H1 (cell line): ENCODE measurements around the gene POLR1B. TPM values are rescaled to one million over a fixed set of nuclear protein-coding genes. Genes with fewer than 3 reads are reported as not detected.

ENCODE experiments used
- CTCF ChIA-PET: fragments of 300-600 bp; sonication (Branson Sonifier 250); formaldehyde crosslinking; loops from one replicate; lab custom pipeline; 2021; ENCODE audit not compliant: partially characterized antibody; lab: Charles Lee
- POLR2A ChIA-PET: fragments of 300-600 bp; sonication (Branson Sonifier 250); formaldehyde crosslinking; loops from one replicate; lab custom pipeline; 2021; ENCODE audit warnings: inconsistent platforms; ENCODE audit not compliant: partially characterized antibody; lab: Charles Lee
- DNase-seq, 2 experiments: peaks; one replicate each; pipeline versions ENCODE4 v3.0.0 to v3.0.0-alpha.2; 2010 to 2022; ENCODE audit warnings: low spot score in 2 of 2, low read depth in 1 of 2, mixed read lengths in 1 of 2
- FAIRE-seq: peaks from 2 replicates; lab custom pipeline; 2011; peaks lifted over from hg19 to GRCh38; lab: Jason Lieb, UNC
- H2AFZ ChIP-seq: 2 replicates; pipeline ENCODE4 v1.8.1; 2012; ENCODE audit warnings: low read length, inconsistent platforms
- H2AK5ac ChIP-seq: 2 replicates; pipeline ENCODE4 v1.6.1; 2013; ENCODE audit warnings: low read depth, low read length
- H2BK120ac ChIP-seq: replicated peaks from 2 replicates; pipeline ENCODE3; 2013; ENCODE audit warnings: low read depth, low read length, inconsistent platforms
- H2BK12ac ChIP-seq: 2 replicates; pipeline ENCODE4 v1.6.1; 2013; ENCODE audit warnings: low read depth, low read length
- H2BK15ac ChIP-seq: 2 replicates; pipeline ENCODE4 v1.6.1; 2013; ENCODE audit warnings: low read length
- H2BK20ac ChIP-seq: 2 replicates; pipeline ENCODE4 v1.6.1; 2013; ENCODE audit warnings: low read length
- H2BK5ac ChIP-seq: 2 replicates; pipeline ENCODE4 v1.6.1; 2013; ENCODE audit warnings: low read depth, low read length
- H3K14ac ChIP-seq: 2 replicates; pipeline ENCODE4 v1.6.1; 2013; ENCODE audit warnings: inconsistent platforms; ENCODE audit not compliant: insufficient read length
- H3K18ac ChIP-seq: 2 replicates; pipeline ENCODE4 v1.6.1; 2013; ENCODE audit warnings: low read length; ENCODE audit errors: extremely low read depth
- H3K23ac ChIP-seq: 2 replicates; pipeline ENCODE4 v1.6.1; 2013; ENCODE audit warnings: inconsistent platforms; ENCODE audit not compliant: insufficient read length
- H3K23me2 ChIP-seq: 2 replicates; pipeline ENCODE4 v1.6.1; 2013; ENCODE audit warnings: low read depth, low read length
- H3K27ac ChIP-seq: 2 replicates; pipeline ENCODE4 v1.6.1; 2011; ENCODE audit warnings: low read depth, low read length, inconsistent platforms
- H3K27me3 ChIP-seq, 4 experiments: replicated peaks in 1 of 4; 1 replicate in 1 of 4; 2 replicates in 3 of 4; pipeline versions ENCODE4 v1.6.1 to v1.8.1; 2011 to 2013; ENCODE audit warnings: low read length in 3 of 4, mild to moderate bottlenecking in 3 of 4, inconsistent platforms in 2 of 4, mixed read lengths in 2 of 4, moderate library complexity in 1 of 4; ENCODE audit not compliant: control insufficient read depth in 3 of 4, insufficient read depth in 3 of 4; ENCODE audit errors: extremely low read depth in 1 of 4
- H3K36me3 ChIP-seq, 4 experiments: 2 replicates each; pipeline versions ENCODE4 v1.6.1 to v1.8.1; 2011 to 2013; ENCODE audit warnings: mild to moderate bottlenecking in 4 of 4, low read length in 3 of 4, moderate library complexity in 2 of 4, control low read depth in 1 of 4, inconsistent platforms in 1 of 4; ENCODE audit not compliant: insufficient read depth in 4 of 4, control insufficient read depth in 2 of 4
- H3K4ac ChIP-seq: replicated peaks from 2 replicates; pipeline ENCODE3; 2013; ENCODE audit warnings: low read length, low read depth, mixed read lengths, inconsistent platforms; ENCODE audit not compliant: insufficient read length
- H3K4me1 ChIP-seq, 4 experiments: replicated peaks in 1 of 4; 1 replicate in 1 of 4; 2 replicates in 3 of 4; pipeline versions ENCODE4 v1.6.1 to v1.8.1; 2011 to 2013; ENCODE audit warnings: low read length in 3 of 4, inconsistent platforms in 2 of 4, mixed read lengths in 1 of 4; ENCODE audit not compliant: insufficient read depth in 4 of 4, control insufficient read depth in 3 of 4
- H3K4me2 ChIP-seq, 2 experiments: 2 replicates each; pipeline versions ENCODE4 v1.6.1 to v1.8.1; 2011 to 2013; ENCODE audit warnings: low read depth in 2 of 2, low read length in 2 of 2, control low read depth in 1 of 2, inconsistent platforms in 1 of 2, mild to moderate bottlenecking in 1 of 2; ENCODE audit not compliant: insufficient read depth in 1 of 2
- H3K4me3 ChIP-seq, 4 experiments: fragments of 200-600, 300-600 bp in 1 of 4; sonication (generic), shearing (Covaris generic), sonication (Bioruptor Twin) in 1 of 4; 2 replicates each; pipeline versions ENCODE4 v1.5.1 to v1.8.1; 2011 to 2016; ENCODE audit warnings: low read length in 4 of 4, low read depth in 3 of 4, control low read depth in 2 of 4, inconsistent platforms in 2 of 4, mild to moderate bottlenecking in 2 of 4, mixed read lengths in 1 of 4, moderate library complexity in 1 of 4; ENCODE audit not compliant: insufficient read depth in 2 of 4; ENCODE audit errors: extremely low read depth in 1 of 4
- H3K56ac ChIP-seq: replicated peaks from 2 replicates; pipeline ENCODE3; 2013; ENCODE audit warnings: low read depth, mild to moderate bottlenecking, mixed read lengths, low read length, inconsistent platforms; ENCODE audit not compliant: insufficient read length
- H3K79me1 ChIP-seq: 2 replicates; pipeline ENCODE4 v1.6.1; 2013; ENCODE audit warnings: low read depth, low read length, control low read depth
- H3K79me2 ChIP-seq, 2 experiments: 2 replicates each; pipeline versions ENCODE4 v1.6.1 to v1.8.1; 2012 to 2013; ENCODE audit warnings: low read length in 2 of 2, mild to moderate bottlenecking in 2 of 2, inconsistent platforms in 1 of 2; ENCODE audit not compliant: insufficient read depth in 2 of 2, control insufficient read depth in 1 of 2
- H3K9ac ChIP-seq, 4 experiments: replicated peaks in 1 of 4; 1 replicate in 1 of 4; 2 replicates in 3 of 4; pipeline versions ENCODE4 v1.6.1 to v1.8.1; 2011 to 2013; ENCODE audit warnings: low read depth in 3 of 4, low read length in 3 of 4, control low read depth in 2 of 4, mild to moderate bottlenecking in 2 of 4, moderate library complexity in 2 of 4, inconsistent platforms in 1 of 4; ENCODE audit errors: extremely low read depth in 1 of 4
- H3K9me3 ChIP-seq, 2 experiments: 2 replicates each; pipeline versions ENCODE4 v1.6.1 to v1.8.1; 2012 to 2013; ENCODE audit warnings: mild to moderate bottlenecking in 2 of 2, moderate library complexity in 2 of 2, control low read depth in 1 of 2, inconsistent platforms in 1 of 2, low read depth in 1 of 2, low read length in 1 of 2, mixed read lengths in 1 of 2; ENCODE audit not compliant: insufficient read depth in 2 of 2
- H4K20me1 ChIP-seq, 2 experiments: replicated peaks in 1 of 2; 2 replicates each; pipeline versions ENCODE3 to v1.8.1; 2011 to 2013; ENCODE audit warnings: inconsistent platforms in 2 of 2, low read length in 2 of 2, mild to moderate bottlenecking in 1 of 2; ENCODE audit not compliant: insufficient read depth in 2 of 2, control insufficient read depth in 1 of 2
- H4K5ac ChIP-seq: 2 replicates; pipeline ENCODE4 v1.6.1; 2013; ENCODE audit warnings: low read length, low read depth, mixed read lengths, inconsistent platforms; ENCODE audit not compliant: insufficient read length
- H4K8ac ChIP-seq: 2 replicates; pipeline ENCODE4 v1.8.0; 2013; ENCODE audit warnings: mild to moderate bottlenecking, moderate library complexity, low read length, inconsistent platforms; ENCODE audit not compliant: insufficient read depth; ENCODE audit errors: extremely low read depth
- H4K91ac ChIP-seq: replicated peaks from 2 replicates; pipeline ENCODE3; 2013; ENCODE audit warnings: low read length, mixed read lengths, inconsistent platforms; ENCODE audit not compliant: insufficient read length
- ASH2L ChIP-seq: fragments of 200-600, 300-600 bp; sonication (generic); IDR thresholded peaks from one replicate; pipeline ENCODE4 v1.7.1; 2017; ENCODE audit warnings: low read length
- BCL11A ChIP-seq, 2 experiments: IDR thresholded peaks; one replicate each; pipeline ENCODE4 v1.6.1; 2011; ENCODE audit warnings: low read depth in 2 of 2, low read length in 2 of 2, mild to moderate bottlenecking in 2 of 2
- CTCF ChIP-seq, 3 experiments: IDR thresholded peaks; 1 replicate in 2 of 3; 2 replicates in 1 of 3; pipeline versions ENCODE4 v1.5.1 to v1.6.1; 2011; ENCODE audit warnings: low read length in 3 of 3, mild to moderate bottlenecking in 3 of 3, inconsistent platforms in 2 of 3, low read depth in 1 of 3, moderate library complexity in 1 of 3; ENCODE audit not compliant: insufficient read depth in 1 of 3; ENCODE audit errors: control extremely low read depth in 1 of 3
- E2F6 ChIP-seq: IDR thresholded peaks from 2 replicates; pipeline ENCODE4 v1.6.1; 2012; ENCODE audit warnings: inconsistent platforms
- JUND ChIP-seq: IDR thresholded peaks from 2 replicates; pipeline ENCODE4 v1.6.1; 2011; ENCODE audit warnings: mild to moderate bottlenecking, improper control_type of control experiment, low read length
- USF2 ChIP-seq: IDR thresholded peaks from 2 replicates; pipeline ENCODE4 v1.6.1; 2011; ENCODE audit warnings: low read length, improper control_type of control experiment
- YY1 ChIP-seq: IDR thresholded peaks from 2 replicates; pipeline ENCODE4 v1.6.1; 2011; ENCODE audit warnings: low read depth, mild to moderate bottlenecking, low read length
- WGBS, 2 experiments: shearing (Covaris generic) in 1 of 2; methylation state at CpG; one replicate each; pipeline versions ENCODE4 v1.1.6 to v1.1.7; 2013 to 2015; ENCODE audit warnings: low lambda C conversion rate in 2 of 2, mixed read lengths in 2 of 2, inconsistent platforms in 1 of 2, low coverage in 1 of 2, missing lambda C conversion rate in 1 of 2; ENCODE audit not compliant: insufficient replicate concordance in 2 of 2, insufficient coverage in 1 of 2, insufficient read length in 1 of 2; ENCODE audit errors: extremely low coverage in 1 of 2, missing lambda C conversion rate in 1 of 2; 5-methylcytosine and 5-hydroxymethylcytosine counted together
- polyA plus RNA-seq, 7 experiments: library from polyadenylated mRNA; depleted of rRNA in 3 of 7; stranded (reverse) in 5 of 7; unstranded in 2 of 7; fragments of >200 nt in 5 of 7; fragments of 200-250 nt in 2 of 7; gene quantifications; 1 replicate in 5 of 7; 2 replicates in 1 of 7; 4 replicates in 1 of 7; pipeline versions ENCODE4 v1.2.1 to v1.2.3, GENCODE V29; 2011 to 2013; ENCODE audit warnings: missing spikeins in 2 of 7, mixed read lengths in 2 of 7
- total RNA-seq: library from RNA; stranded (reverse); fragmentation: NEBNext Ultra II Directional; extraction: Animal tissue kit (Norgen Biotek cat#: 25700); gene quantifications from 2 replicates; pipeline ENCODE4 v1.2.1, GENCODE V29; 2021

Gene POLR1B
- total and polyA plus RNA-seq, 2 of the 8 experiments (the other 6 are each of a cell fraction or from before 2014, with no cell fraction given) = 24.3 to 69.4 TPM

GRCh38 chr2:112493858-112494648, 48.2 kb upstream of the POLR1B start:
- FAIRE-seq (no peak), DNase-seq (no peak)
- H3K79me2 ChIP-seq = no peaks in the 10 kb centered on the region
- no peak overlapping the region for H4K91ac ChIP-seq
- H2AFZ ChIP-seq = no peak overlapping the region
- H3K36me3 ChIP-seq = peaks cover 0 to 8% (median 3%) of the 10 kb centered on the region in 4 experiments; a peak in 4 of 8 replicates
- H3K4me2 ChIP-seq = no peak overlapping the region
- H4K5ac ChIP-seq = no peak overlapping the region
- no peak overlapping the region for H3K18ac ChIP-seq
- ChIA-PET POLR2A (interaction anchor here (0.6 to 1.5 kb wide), 4 partner anchors 11 to 152 kb away, joined by 3 read pairs; no protein-coding TSS in a partner anchor), CTCF (interaction anchor here (0.5 to 3.7 kb wide), 10 partner anchors 10 to 372 kb away, joined by 3 to 11 read pairs (median 4); partner anchors contain the start of gene RGPD8)
- H3K9me3 ChIP-seq = no peaks in the 10 kb centered on the region
- no peaks in the 10 kb centered on the region for H3K23me2 ChIP-seq
- H3K23ac ChIP-seq = no peak overlapping the region
- H3K4me1 ChIP-seq = peaks cover 0 to 4% (median 0%) of the 10 kb centered on the region in 4 experiments; a peak in 1 of 7 replicates
- no peak overlapping the region for H2BK5ac ChIP-seq
- no peaks in the 10 kb centered on the region for H3K27me3 ChIP-seq
- H3K27ac ChIP-seq = no peak overlapping the region
- no peaks in the 10 kb centered on the region for H4K20me1 ChIP-seq
- no peak overlapping the region for H2BK15ac ChIP-seq
- H2AK5ac ChIP-seq = no peak overlapping the region
- H3K14ac ChIP-seq = no peak overlapping the region
- H2BK12ac ChIP-seq = no peak overlapping the region
- H3K56ac ChIP-seq = no peak overlapping the region
- H3K4ac ChIP-seq = no peak overlapping the region
- no peak overlapping the region for H3K9ac ChIP-seq
- no peak overlapping the region for H2BK20ac ChIP-seq
- no peak overlapping the region for H3K4me3 ChIP-seq
- no peak overlapping the region for H2BK120ac ChIP-seq
- H3K79me1 ChIP-seq = no peaks in the 10 kb centered on the region
- no peak overlapping the region for H4K8ac ChIP-seq
- WGBS, 2 experiments = 87% methylated on average over 9 of the region's 9 CpGs; no CpG with 5 or more reads in 1 of the 2 experiments
- TF ChIP-seq CTCF (IDR thresholded peaks at IDR 0.05; ENCODE audit: control extremely low read depth in 1 of 3, insufficient read depth in 1 of 3, low read depth in 1 of 3, low read length in 3 of 3) = no peak
- TF ChIP-seq JUND = no peak
- no peak for TF ChIP-seq E2F6
- no peak for TF ChIP-seq ASH2L
- TF ChIP-seq BCL11A (IDR thresholded peaks at IDR 0.05; ENCODE audit: low read depth in 2 of 2, low read length in 2 of 2) = no peak
- no peak for TF ChIP-seq USF2
- TF ChIP-seq YY1 = no peak
